A673 (cell line): ENCODE data around the gene GNG7.
"Not testable (repeated sequence)": the region's sequence is repeated elsewhere in the genome, so short reads cannot be mapped to it uniquely, and the experiment has no call there.

Source experiments
- CTCF ChIP-seq: fragments of 300-800, 200-600 bp; sonication (generic); conservative IDR thresholded peaks from 2 replicates; pipeline ENCODE4 v1.5.1; 2017; ENCODE audit warnings: low read depth, mild to moderate bottlenecking, antibody characterized with exemption, low read length, moderate library complexity, mixed read lengths
- EZH2 ChIP-seq: fragments of 200-600 bp; sonication (generic); IDR thresholded peaks from 2 replicates; pipeline ENCODE4 v1.6.1; 2017; ENCODE audit warnings: borderline replicate concordance, low read depth, mild to moderate bottlenecking, mixed read lengths, antibody characterized with exemption, low read length; ENCODE audit not compliant: poor library complexity, severe bottlenecking

GRCh38 chr19:2714102-2714501, 11.6 kb upstream of the GNG7 start:
- not testable (repeated sequence) for TF ChIP-seq CTCF, EZH2
